Femur (tissue), 1 donor: ENCODE results near the gene BCDIN3D.

Experiments
- DNase-seq: peaks from one replicate; pipeline ENCODE4 v3.0.0-alpha.2; 2017

Gene BCDIN3D

GRCh38 chr12:49818241-49818895, 24.5 kb downstream of the BCDIN3D start:
- DNase-seq = no peak

- DNase-seq = no peak
Measured at GRCh38 chr12:49813131-49813530, 29.8 kb downstream of the BCDIN3D start.

GRCh38 chr12:49811961-49812401, 30.9 kb downstream of the BCDIN3D start:
- DNase-seq = no peak

- no peak for DNase-seq
Measured at GRCh38 chr12:49811136-49811535, 31.8 kb downstream of the BCDIN3D start.

- peak; percentile 58 for DNase-seq
Measured at GRCh38 chr12:49809906-49810389, 33.0 kb downstream of the BCDIN3D start.

GRCh38 chr12:49809381-49809905, 33.5 kb downstream of the BCDIN3D start:
- DNase-seq = peak; percentile 83

- DNase-seq = peak; percentile 68
Measured at GRCh38 chr12:49808686-49809380, 34.1 kb downstream of the BCDIN3D start.

GRCh38 chr12:49807991-49808580, 34.8 kb downstream of the BCDIN3D start:
- no peak for DNase-seq

GRCh38 chr12:49806877-49807276, 36.0 kb downstream of the BCDIN3D start:
- no peak for DNase-seq

- DNase-seq = no peak
Measured at GRCh38 chr12:49806321-49806813, 36.5 kb downstream of the BCDIN3D start.

GRCh38 chr12:49805409-49805808, 37.5 kb downstream of the BCDIN3D start:
- no peak for DNase-seq

GRCh38 chr12:49804821-49805220, 38.1 kb downstream of the BCDIN3D start:
- no peak for DNase-seq

GRCh38 chr12:49803693-49804450, 39.0 kb downstream of the BCDIN3D start:
- DNase-seq = no peak

- no peak for DNase-seq
Measured at GRCh38 chr12:49801141-49802063, 41.5 kb downstream of the BCDIN3D start.

- DNase-seq = no peak
Measured at GRCh38 chr12:49800421-49801140, 42.3 kb downstream of the BCDIN3D start.

- DNase-seq = no peak
Measured at GRCh38 chr12:49798934-49799333, 44.0 kb downstream of the BCDIN3D start.

GRCh38 chr12:49798248-49798647, 44.7 kb downstream of the BCDIN3D start:
- no peak for DNase-seq

- DNase-seq = no peak
Measured at GRCh38 chr12:49797449-49797776, 45.5 kb downstream of the BCDIN3D start.

GRCh38 chr12:49796606-49797448, 46.1 kb downstream of the BCDIN3D start:
- DNase-seq = no peak

- DNase-seq = no peak
Measured at GRCh38 chr12:49796155-49796554, 46.8 kb downstream of the BCDIN3D start.
